RWPE2 (cell line): Measurements from ENCODE around the gene ATP6V1G2.

ENCODE experiments used
- ATAC-seq: fragments of 200-7000 bp; cut with Tn5 transposase; 3 replicates; pipeline ENCODE4 v1.9.1; 2021; ENCODE audit warnings: low read depth
- DNase-seq: peaks from one replicate; pipeline ENCODE4 v3.0.0-alpha.2; 2020; ENCODE audit warnings: low spot score
- H3K27ac ChIP-seq: fragments of 450-650 bp; 2 replicates; pipeline ENCODE4 v1.5.1; 2017; ENCODE audit warnings: mild to moderate bottlenecking; ENCODE audit not compliant: poor library complexity, severe bottlenecking
- H3K27me3 ChIP-seq: fragments of 250-450 bp; sonication (Bioruptor Pico); 2 replicates; pipeline ENCODE4 v1.5.1; 2021; ENCODE audit warnings: mild to moderate bottlenecking, moderate library complexity; ENCODE audit not compliant: insufficient read depth, poor library complexity, severe bottlenecking
- H3K36me3 ChIP-seq: fragments of 250-450 bp; sonication (Bioruptor Pico); 2 replicates; pipeline ENCODE4 v1.5.1; 2020; ENCODE audit warnings: low read depth, mild to moderate bottlenecking, moderate library complexity
- H3K4me1 ChIP-seq: fragments of 250-450 bp; sonication (Bioruptor Pico); 2 replicates; pipeline ENCODE4 v1.5.1; 2021; ENCODE audit warnings: mild to moderate bottlenecking, moderate library complexity; ENCODE audit not compliant: insufficient read depth, poor library complexity, severe bottlenecking
- H3K4me3 ChIP-seq: fragments of 250-450 bp; sonication (Bioruptor Pico); 2 replicates; pipeline ENCODE4 v1.5.1; 2021; ENCODE audit warnings: mild to moderate bottlenecking, moderate library complexity; ENCODE audit not compliant: severe bottlenecking
- H3K9me3 ChIP-seq: fragments of 250-450 bp; sonication (Bioruptor Pico); 2 replicates; pipeline ENCODE4 v1.5.1; 2021; ENCODE audit warnings: mild to moderate bottlenecking, moderate library complexity; ENCODE audit not compliant: severe bottlenecking
- CTCF ChIP-seq: fragments of 450-650 bp; IDR thresholded peaks from one replicate; pipeline ENCODE4 v1.5.1; 2017; ENCODE audit warnings: mild to moderate bottlenecking, moderate library complexity; ENCODE audit not compliant: poor library complexity, severe bottlenecking

ATP6V1G2 gene

GRCh38 chr6:31586599-31587281 lies 40.3 kb upstream of the ATP6V1G2 start:
- no peak for DNase-seq
- ATAC-seq: no peak
- no peaks in the 10 kb centered on the region for H3K4me1 ChIP-seq
- H3K4me3 ChIP-seq: no peak overlapping the region
- TF ChIP-seq CTCF: no peak
- no peaks in the 10 kb centered on the region for H3K36me3 ChIP-seq
- H3K27me3 ChIP-seq: no peaks in the 10 kb centered on the region
- H3K27ac ChIP-seq: no peak overlapping the region
- no peaks in the 10 kb centered on the region for H3K9me3 ChIP-seq

GRCh38 chr6:31586008-31586407 lies 39.6 kb upstream of the ATP6V1G2 start, which contains the start of gene LST1:
LST1 (plus strand) TSS chr6:31586277; CDS start chr6:31587300, 1,023 bp downstream.
- no peak within 1 kb of the TSS for H3K4me3 ChIP-seq
- ATAC-seq (no peak), DNase-seq (no peak)
- no peaks in the 10 kb centered on the region for H3K4me1 ChIP-seq
- no peaks in the 10 kb centered on the region for H3K9me3 ChIP-seq
- H3K27me3 ChIP-seq: no peaks in the 10 kb centered on the region
- no peak within 1 kb of the TSS for H3K27ac ChIP-seq
- TF ChIP-seq CTCF: no peak
- no peaks in the 10 kb centered on the region for H3K36me3 ChIP-seq

GRCh38 chr6:31585491-31585890 lies 39.1 kb upstream of the ATP6V1G2 start:
- H3K4me1 ChIP-seq: no peaks in the 10 kb centered on the region
- TF ChIP-seq CTCF: no peak
- no peak for DNase-seq
- no peaks in the 10 kb centered on the region for H3K36me3 ChIP-seq
- H3K9me3 ChIP-seq: no peaks in the 10 kb centered on the region
- ATAC-seq: no peak
- no peak overlapping the region for H3K4me3 ChIP-seq
- no peaks in the 10 kb centered on the region for H3K27me3 ChIP-seq
- no peak overlapping the region for H3K27ac ChIP-seq

GRCh38 chr6:31582230-31582643 lies 35.8 kb upstream of the ATP6V1G2 start, which contains the start of gene LTB:
LTB (minus strand) TSS chr6:31582424; CDS start chr6:31582417, 7 bp downstream.
- Histone ChIP-seq H3K27me3 (no peaks in the 10 kb centered on the region), H3K36me3 (no peaks in the 10 kb centered on the region), H3K4me3 (peak within 1 kb of the TSS; percentile 52), H3K27ac (no peak within 1 kb of the TSS), H3K4me1 (peaks cover 12% of the 10 kb centered on the region), H3K9me3 (no peaks in the 10 kb centered on the region)
- DNase-seq (no peak), ATAC-seq (no peak)
- no peak for TF ChIP-seq CTCF
